Left forelimb (tissue), 1 donor: ENCODE results near the gene COPG1.

ENCODE experiments used
- DNase-seq: peaks from one replicate; pipeline ENCODE4 v3.0.0-alpha.2; 2018; ENCODE audit warnings: low spot score

COPG1 gene

GRCh38 chr3:129280183-129280582 lies 30.8 kb downstream of the COPG1 start:
- DNase-seq = no peak

DNA sequence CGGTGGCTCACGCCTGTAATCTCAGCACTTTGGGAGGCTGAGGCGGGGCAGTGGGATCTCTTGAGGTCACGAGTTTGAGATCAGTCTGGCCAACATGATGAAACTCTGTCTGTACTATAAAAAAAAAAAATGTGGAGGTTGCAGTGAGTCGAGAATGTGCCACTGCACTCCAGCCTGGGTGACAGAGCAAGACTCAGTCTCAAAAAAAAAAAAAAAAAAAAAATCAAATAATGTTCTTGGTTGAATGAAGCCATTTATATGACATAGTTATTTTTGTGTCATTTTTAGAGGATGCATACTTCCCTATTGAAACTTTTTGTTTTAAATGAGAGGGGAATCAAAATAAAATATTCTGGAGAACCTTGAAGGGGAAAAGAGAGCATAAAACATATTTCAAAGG lies 32.3 kb downstream of the COPG1 start:
- no peak for DNase-seq

GRCh38 chr3:129282727-129283327 lies 33.4 kb downstream of the COPG1 start:
- DNase-seq = no peak

- no peak for DNase-seq
Observed at GRCh38 chr3:129286081-129286480, 36.7 kb downstream of the COPG1 start.

GRCh38 chr3:129288446-129288845 lies 39.0 kb downstream of the COPG1 start:
- DNase-seq = no peak

DNA sequence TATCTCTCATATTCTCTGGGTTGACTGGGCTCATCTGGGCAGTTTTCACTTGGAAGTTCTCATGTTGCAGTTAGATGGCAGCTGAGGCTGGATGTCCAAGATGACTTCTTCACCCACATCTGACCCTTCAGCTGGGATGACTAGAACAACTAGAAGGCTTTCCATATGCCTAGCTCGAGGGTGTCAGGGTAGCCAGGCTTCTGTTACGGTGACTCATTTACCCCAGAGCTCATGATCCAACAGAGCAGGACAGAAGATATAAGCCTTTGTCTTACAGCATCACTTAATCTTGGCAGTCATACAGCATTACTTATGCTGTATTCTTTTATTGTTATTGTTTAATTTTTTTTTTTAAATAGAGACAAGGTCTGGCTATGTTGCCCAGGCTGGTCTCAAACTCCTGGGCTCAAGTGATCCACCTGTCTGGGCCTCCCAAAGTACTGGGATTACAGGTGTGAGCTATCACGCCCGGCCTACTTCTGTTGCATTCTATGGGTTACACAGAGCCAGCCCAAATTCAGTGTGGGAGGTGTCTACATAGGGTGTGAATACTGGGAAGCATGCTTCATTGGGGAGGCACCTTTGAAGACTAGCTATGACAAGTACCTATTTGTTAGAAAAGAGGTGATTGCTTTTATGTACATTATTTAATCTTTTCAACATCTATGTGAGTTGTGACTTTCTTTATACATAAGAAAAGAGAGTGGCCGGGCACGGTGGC lies 40.0 kb downstream of the COPG1 start:
- no peak for DNase-seq

DNA sequence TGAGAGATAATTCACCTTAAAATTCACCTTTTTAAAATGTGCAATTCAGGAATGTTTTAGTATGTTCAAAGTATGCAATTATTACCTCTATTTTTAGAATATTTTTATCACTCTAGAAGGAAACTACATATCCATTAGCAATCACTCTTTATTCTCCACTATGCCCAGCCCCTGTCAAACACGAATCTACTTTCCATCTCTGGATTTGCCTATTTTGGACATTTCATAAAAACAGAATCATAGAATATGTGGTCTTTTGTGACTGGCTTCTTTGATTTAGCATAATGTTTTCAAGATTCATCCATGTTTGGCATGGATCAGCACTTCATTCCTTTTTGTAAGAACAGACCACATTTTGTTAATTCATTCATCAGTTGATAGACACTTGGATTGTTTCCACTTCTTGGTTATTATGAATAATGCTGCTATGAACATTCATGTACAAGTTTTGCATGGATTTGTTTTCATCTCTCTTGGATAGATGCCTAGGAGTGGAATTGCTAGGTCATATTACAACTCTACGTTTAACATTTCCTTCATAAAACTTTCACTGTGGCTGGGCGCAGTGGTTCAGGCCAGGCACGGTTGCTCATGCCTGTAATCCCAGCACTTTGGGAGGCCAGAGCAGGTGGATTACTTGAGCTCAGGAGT lies 42.0 kb downstream of the COPG1 start:
- no peak for DNase-seq

DNA sequence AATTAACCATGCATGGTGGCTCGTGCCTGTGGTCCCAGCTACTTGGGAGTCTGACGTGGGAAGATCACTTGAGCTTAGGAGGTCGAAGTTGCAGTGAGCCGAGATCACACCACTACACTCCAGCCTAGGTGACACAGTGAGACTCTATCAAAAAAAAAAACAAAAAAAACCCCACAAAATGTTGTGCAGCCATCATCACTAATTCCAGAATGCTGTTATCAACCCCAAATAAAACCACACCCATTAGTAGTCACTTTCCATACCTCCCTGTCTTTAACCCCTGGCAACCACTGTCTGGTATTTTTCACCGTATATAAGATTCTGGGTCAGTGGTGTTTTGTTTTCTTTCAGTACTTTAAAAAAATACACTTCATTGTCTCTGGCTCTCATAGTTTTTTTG lies 45.9 kb downstream of the COPG1 start:
- DNase-seq = no peak

DNA sequence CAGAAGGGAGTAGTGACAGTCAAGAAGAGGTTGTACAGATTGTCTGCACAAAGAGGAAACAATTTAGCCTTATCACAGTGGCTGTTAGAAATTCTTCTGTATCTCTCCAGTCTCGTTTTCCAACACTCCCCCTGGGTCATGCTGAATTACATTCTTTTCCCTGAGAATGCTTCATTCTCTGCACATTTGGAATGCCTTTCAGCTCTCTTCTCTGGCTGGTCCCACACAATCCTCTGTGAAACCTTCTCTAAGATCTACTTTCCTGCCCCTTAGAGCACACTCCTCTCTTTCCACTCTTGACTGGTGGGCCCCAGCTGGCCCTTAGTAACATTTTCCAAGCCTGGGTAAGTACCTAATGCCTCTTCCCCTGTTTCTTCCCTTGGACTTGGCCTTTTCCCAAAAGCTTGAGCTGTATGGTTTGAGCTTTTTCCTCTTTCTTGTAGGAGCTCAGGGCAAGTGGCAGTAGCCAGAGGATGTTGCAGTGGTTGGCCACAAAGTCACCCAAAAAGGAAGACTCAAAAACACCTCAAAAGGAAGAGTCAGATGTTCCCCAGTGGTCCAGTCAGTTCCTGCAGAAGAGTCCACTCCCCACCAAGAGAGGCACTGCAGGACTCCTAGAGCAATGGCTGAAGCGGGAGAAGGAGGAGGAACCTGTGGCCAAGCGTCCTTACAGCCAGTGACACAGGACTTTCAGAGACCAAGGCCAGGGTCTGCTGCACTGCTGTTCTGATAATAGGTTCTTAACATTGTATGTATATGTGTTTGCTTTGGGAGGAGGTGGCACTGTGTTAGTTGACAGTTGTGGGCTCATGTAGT lies 54.9 kb downstream of the COPG1 start:
- DNase-seq = no peak

DNA sequence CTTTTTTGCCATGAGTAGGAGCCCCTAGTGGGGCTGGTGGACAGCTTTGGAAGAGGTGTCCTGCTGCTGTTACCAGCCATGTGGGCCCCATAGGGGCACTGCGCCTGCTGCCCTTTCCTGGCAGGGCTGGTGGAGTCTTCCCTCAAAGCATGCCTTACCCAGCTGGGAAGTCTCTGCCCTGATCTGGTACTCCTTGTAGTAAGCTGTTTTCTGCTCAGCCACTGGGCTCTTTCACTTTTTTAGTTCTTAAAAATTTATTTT lies 55.5 kb downstream of the COPG1 start:
- DNase-seq = no peak

GRCh38 chr3:129305592-129306091 lies 56.2 kb downstream of the COPG1 start:
- DNase-seq = peak; percentile 87

- DNase-seq = no peak
Observed at GRCh38 chr3:129308636-129309035, 59.2 kb downstream of the COPG1 start.

DNA sequence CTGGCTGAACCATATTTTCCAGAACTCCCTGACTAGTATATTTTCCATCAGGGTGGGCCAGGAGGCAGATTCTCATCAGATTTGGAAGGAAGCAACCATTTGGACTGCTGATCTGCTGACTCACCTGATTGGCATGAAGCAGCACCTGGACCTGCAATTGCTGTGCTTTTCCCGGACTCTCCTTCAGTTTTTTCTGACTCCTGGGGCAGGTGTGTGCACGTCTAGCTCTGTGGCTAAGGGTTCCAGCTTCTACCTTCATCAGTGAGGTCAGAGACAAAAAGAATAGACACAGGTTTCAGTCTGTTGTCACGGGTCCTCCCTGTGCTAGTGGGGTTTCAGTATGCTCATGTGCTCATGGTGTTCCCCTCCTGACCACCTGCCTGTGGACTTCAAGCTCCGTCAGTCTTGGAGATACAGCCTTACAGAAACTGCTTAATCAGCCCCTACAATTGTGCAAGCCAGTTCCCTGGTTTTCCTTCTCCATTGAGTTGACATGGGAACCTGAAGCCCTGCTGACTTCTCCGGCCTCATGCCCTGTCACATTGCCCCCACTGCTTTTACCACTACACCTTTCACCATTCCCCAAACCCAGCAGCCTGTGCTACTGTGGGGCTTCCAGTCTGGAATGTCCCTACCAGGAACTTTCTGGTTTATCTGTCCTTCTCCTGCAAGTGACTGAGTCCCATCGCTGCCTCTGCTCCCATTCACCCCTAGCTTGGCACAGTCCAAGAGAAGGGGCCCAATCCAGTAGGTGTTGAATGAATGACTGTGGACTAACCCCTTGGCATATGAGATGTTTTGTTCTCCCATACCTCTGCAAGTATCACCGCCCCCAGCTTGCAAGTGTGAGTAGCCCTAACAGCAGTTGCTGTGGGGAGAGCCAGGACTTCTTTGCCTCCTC lies 61.0 kb downstream of the COPG1 start:
- no peak for DNase-seq

GRCh38 chr3:129311054-129311902 lies 61.9 kb downstream of the COPG1 start:
- no peak for DNase-seq

- no peak for DNase-seq
Observed at GRCh38 chr3:129312021-129312639, 62.7 kb downstream of the COPG1 start.

GRCh38 chr3:129312671-129313414 lies 63.4 kb downstream of the COPG1 start:
- DNase-seq = no peak

GRCh38 chr3:129313415-129313664 lies 63.9 kb downstream of the COPG1 start:
- DNase-seq = no peak

GRCh38 chr3:129313665-129314385 lies 64.4 kb downstream of the COPG1 start:
- no peak for DNase-seq
